H1 (cell line): ENCODE results near the gene ADAMTS14. TPM values are rescaled to one million over a fixed set of nuclear protein-coding genes. Genes with fewer than 3 reads are reported as not detected.

Source experiments
- CTCF ChIA-PET: fragments of 300-600 bp; sonication (Branson Sonifier 250); formaldehyde crosslinking; loops from one replicate; lab custom pipeline; 2021; ENCODE audit not compliant: partially characterized antibody; lab: Charles Lee
- POLR2A ChIA-PET: fragments of 300-600 bp; sonication (Branson Sonifier 250); formaldehyde crosslinking; loops from one replicate; lab custom pipeline; 2021; ENCODE audit warnings: inconsistent platforms; ENCODE audit not compliant: partially characterized antibody; lab: Charles Lee
- DNase-seq, 2 experiments: peaks; one replicate each; pipeline versions ENCODE4 v3.0.0 to v3.0.0-alpha.2; 2010 to 2022; ENCODE audit warnings: low spot score in 2 of 2, low read depth in 1 of 2, mixed read lengths in 1 of 2
- FAIRE-seq: peaks from 2 replicates; lab custom pipeline; 2011; peaks lifted over from hg19 to GRCh38; lab: Jason Lieb, UNC
- H2AFZ ChIP-seq: 2 replicates; pipeline ENCODE4 v1.8.1; 2012; ENCODE audit warnings: low read length, inconsistent platforms
- H2AK5ac ChIP-seq: 2 replicates; pipeline ENCODE4 v1.6.1; 2013; ENCODE audit warnings: low read depth, low read length
- H2BK120ac ChIP-seq: replicated peaks from 2 replicates; pipeline ENCODE3; 2013; ENCODE audit warnings: low read depth, low read length, inconsistent platforms
- H2BK12ac ChIP-seq: 2 replicates; pipeline ENCODE4 v1.6.1; 2013; ENCODE audit warnings: low read depth, low read length
- H2BK15ac ChIP-seq: 2 replicates; pipeline ENCODE4 v1.6.1; 2013; ENCODE audit warnings: low read length
- H2BK20ac ChIP-seq: 2 replicates; pipeline ENCODE4 v1.6.1; 2013; ENCODE audit warnings: low read length
- H2BK5ac ChIP-seq: 2 replicates; pipeline ENCODE4 v1.6.1; 2013; ENCODE audit warnings: low read depth, low read length
- H3K14ac ChIP-seq: 2 replicates; pipeline ENCODE4 v1.6.1; 2013; ENCODE audit warnings: inconsistent platforms; ENCODE audit not compliant: insufficient read length
- H3K18ac ChIP-seq: 2 replicates; pipeline ENCODE4 v1.6.1; 2013; ENCODE audit warnings: low read length; ENCODE audit errors: extremely low read depth
- H3K23ac ChIP-seq: 2 replicates; pipeline ENCODE4 v1.6.1; 2013; ENCODE audit warnings: inconsistent platforms; ENCODE audit not compliant: insufficient read length
- H3K23me2 ChIP-seq: 2 replicates; pipeline ENCODE4 v1.6.1; 2013; ENCODE audit warnings: low read depth, low read length
- H3K27ac ChIP-seq: 2 replicates; pipeline ENCODE4 v1.6.1; 2011; ENCODE audit warnings: low read depth, low read length, inconsistent platforms
- H3K27me3 ChIP-seq, 4 experiments: replicated peaks in 1 of 4; 1 replicate in 1 of 4; 2 replicates in 3 of 4; pipeline versions ENCODE4 v1.6.1 to v1.8.1; 2011 to 2013; ENCODE audit warnings: low read length in 3 of 4, mild to moderate bottlenecking in 3 of 4, inconsistent platforms in 2 of 4, mixed read lengths in 2 of 4, moderate library complexity in 1 of 4; ENCODE audit not compliant: control insufficient read depth in 3 of 4, insufficient read depth in 3 of 4; ENCODE audit errors: extremely low read depth in 1 of 4
- H3K36me3 ChIP-seq, 4 experiments: 2 replicates each; pipeline versions ENCODE4 v1.6.1 to v1.8.1; 2011 to 2013; ENCODE audit warnings: mild to moderate bottlenecking in 4 of 4, low read length in 3 of 4, moderate library complexity in 2 of 4, control low read depth in 1 of 4, inconsistent platforms in 1 of 4; ENCODE audit not compliant: insufficient read depth in 4 of 4, control insufficient read depth in 2 of 4
- H3K4ac ChIP-seq: replicated peaks from 2 replicates; pipeline ENCODE3; 2013; ENCODE audit warnings: low read length, low read depth, mixed read lengths, inconsistent platforms; ENCODE audit not compliant: insufficient read length
- H3K4me1 ChIP-seq, 4 experiments: replicated peaks in 1 of 4; 1 replicate in 1 of 4; 2 replicates in 3 of 4; pipeline versions ENCODE4 v1.6.1 to v1.8.1; 2011 to 2013; ENCODE audit warnings: low read length in 3 of 4, inconsistent platforms in 2 of 4, mixed read lengths in 1 of 4; ENCODE audit not compliant: insufficient read depth in 4 of 4, control insufficient read depth in 3 of 4
- H3K4me2 ChIP-seq, 2 experiments: 2 replicates each; pipeline versions ENCODE4 v1.6.1 to v1.8.1; 2011 to 2013; ENCODE audit warnings: low read depth in 2 of 2, low read length in 2 of 2, control low read depth in 1 of 2, inconsistent platforms in 1 of 2, mild to moderate bottlenecking in 1 of 2; ENCODE audit not compliant: insufficient read depth in 1 of 2
- H3K4me3 ChIP-seq, 4 experiments: fragments of 200-600, 300-600 bp in 1 of 4; sonication (generic), shearing (Covaris generic), sonication (Bioruptor Twin) in 1 of 4; 2 replicates each; pipeline versions ENCODE4 v1.5.1 to v1.8.1; 2011 to 2016; ENCODE audit warnings: low read length in 4 of 4, low read depth in 3 of 4, control low read depth in 2 of 4, inconsistent platforms in 2 of 4, mild to moderate bottlenecking in 2 of 4, mixed read lengths in 1 of 4, moderate library complexity in 1 of 4; ENCODE audit not compliant: insufficient read depth in 2 of 4; ENCODE audit errors: extremely low read depth in 1 of 4
- H3K56ac ChIP-seq: replicated peaks from 2 replicates; pipeline ENCODE3; 2013; ENCODE audit warnings: low read depth, mild to moderate bottlenecking, mixed read lengths, low read length, inconsistent platforms; ENCODE audit not compliant: insufficient read length
- H3K79me1 ChIP-seq: 2 replicates; pipeline ENCODE4 v1.6.1; 2013; ENCODE audit warnings: low read depth, low read length, control low read depth
- H3K79me2 ChIP-seq, 2 experiments: 2 replicates each; pipeline versions ENCODE4 v1.6.1 to v1.8.1; 2012 to 2013; ENCODE audit warnings: low read length in 2 of 2, mild to moderate bottlenecking in 2 of 2, inconsistent platforms in 1 of 2; ENCODE audit not compliant: insufficient read depth in 2 of 2, control insufficient read depth in 1 of 2
- H3K9ac ChIP-seq, 4 experiments: replicated peaks in 1 of 4; 1 replicate in 1 of 4; 2 replicates in 3 of 4; pipeline versions ENCODE4 v1.6.1 to v1.8.1; 2011 to 2013; ENCODE audit warnings: low read depth in 3 of 4, low read length in 3 of 4, control low read depth in 2 of 4, mild to moderate bottlenecking in 2 of 4, moderate library complexity in 2 of 4, inconsistent platforms in 1 of 4; ENCODE audit errors: extremely low read depth in 1 of 4
- H3K9me3 ChIP-seq, 2 experiments: 2 replicates each; pipeline versions ENCODE4 v1.6.1 to v1.8.1; 2012 to 2013; ENCODE audit warnings: mild to moderate bottlenecking in 2 of 2, moderate library complexity in 2 of 2, control low read depth in 1 of 2, inconsistent platforms in 1 of 2, low read depth in 1 of 2, low read length in 1 of 2, mixed read lengths in 1 of 2; ENCODE audit not compliant: insufficient read depth in 2 of 2
- H4K20me1 ChIP-seq, 2 experiments: replicated peaks in 1 of 2; 2 replicates each; pipeline versions ENCODE3 to v1.8.1; 2011 to 2013; ENCODE audit warnings: inconsistent platforms in 2 of 2, low read length in 2 of 2, mild to moderate bottlenecking in 1 of 2; ENCODE audit not compliant: insufficient read depth in 2 of 2, control insufficient read depth in 1 of 2
- H4K5ac ChIP-seq: 2 replicates; pipeline ENCODE4 v1.6.1; 2013; ENCODE audit warnings: low read length, low read depth, mixed read lengths, inconsistent platforms; ENCODE audit not compliant: insufficient read length
- H4K8ac ChIP-seq: 2 replicates; pipeline ENCODE4 v1.8.0; 2013; ENCODE audit warnings: mild to moderate bottlenecking, moderate library complexity, low read length, inconsistent platforms; ENCODE audit not compliant: insufficient read depth; ENCODE audit errors: extremely low read depth
- H4K91ac ChIP-seq: replicated peaks from 2 replicates; pipeline ENCODE3; 2013; ENCODE audit warnings: low read length, mixed read lengths, inconsistent platforms; ENCODE audit not compliant: insufficient read length
- ATF3 ChIP-seq: IDR thresholded peaks from 2 replicates; pipeline ENCODE4 v1.6.1; 2011; ENCODE audit warnings: low read depth, mild to moderate bottlenecking, low read length; ENCODE audit not compliant: insufficient read depth
- RAD21 ChIP-seq, 2 experiments: IDR thresholded peaks in 1 of 2; conservative IDR thresholded peaks in 1 of 2; 2 replicates each; pipeline ENCODE4 v1.6.1; 2011; ENCODE audit warnings: low read depth in 2 of 2, low read length in 2 of 2, improper control_type of control experiment in 1 of 2, inconsistent platforms in 1 of 2, mild to moderate bottlenecking in 1 of 2, moderate library complexity in 1 of 2
- RFX5 ChIP-seq: IDR thresholded peaks from 2 replicates; pipeline ENCODE4 v1.6.1; 2011; ENCODE audit warnings: low read depth, low read length, improper control_type of control experiment, borderline replicate concordance
- WGBS, 2 experiments: shearing (Covaris generic) in 1 of 2; methylation state at CpG; one replicate each; pipeline versions ENCODE4 v1.1.6 to v1.1.7; 2013 to 2015; ENCODE audit warnings: low lambda C conversion rate in 2 of 2, mixed read lengths in 2 of 2, inconsistent platforms in 1 of 2, low coverage in 1 of 2, missing lambda C conversion rate in 1 of 2; ENCODE audit not compliant: insufficient replicate concordance in 2 of 2, insufficient coverage in 1 of 2, insufficient read length in 1 of 2; ENCODE audit errors: extremely low coverage in 1 of 2, missing lambda C conversion rate in 1 of 2; 5-methylcytosine and 5-hydroxymethylcytosine counted together
- polyA plus RNA-seq, 7 experiments: library from polyadenylated mRNA; depleted of rRNA in 3 of 7; stranded (reverse) in 5 of 7; unstranded in 2 of 7; fragments of >200 nt in 5 of 7; fragments of 200-250 nt in 2 of 7; gene quantifications; 1 replicate in 5 of 7; 2 replicates in 1 of 7; 4 replicates in 1 of 7; pipeline versions ENCODE4 v1.2.1 to v1.2.3, GENCODE V29; 2011 to 2013; ENCODE audit warnings: missing spikeins in 2 of 7, mixed read lengths in 2 of 7
- total RNA-seq: library from RNA; stranded (reverse); fragmentation: NEBNext Ultra II Directional; extraction: Animal tissue kit (Norgen Biotek cat#: 25700); gene quantifications from 2 replicates; pipeline ENCODE4 v1.2.1, GENCODE V29; 2021

The ADAMTS14 gene
- total and polyA plus RNA-seq, 2 of the 8 experiments (the other 6 are each of a cell fraction or from before 2014, with no cell fraction given), result 2.0 to 2.3 TPM

GRCh38 chr10:70765794-70766594 lies 93.7 kb downstream of the ADAMTS14 start:
- ChIA-PET POLR2A (no interaction called here), CTCF (no interaction called here)
- Histone ChIP-seq H2BK20ac (no peak overlapping the region), H3K9ac (no peak overlapping the region), H2BK120ac (no peak overlapping the region), H3K4me2 (no peak overlapping the region), H4K20me1 (no peaks in the 10 kb centered on the region), H3K4me1 (peaks cover 0 to 7% (median 3%) of the 10 kb centered on the region in 4 experiments; a peak in 5 of 7 replicates), H3K27ac (no peak overlapping the region), H3K9me3 (peaks cover 9 to 12% of the 10 kb centered on the region in 2 experiments), H3K36me3 (no peaks in the 10 kb centered on the region), H4K91ac (no peak overlapping the region), H3K23ac (no peak overlapping the region), H3K18ac (no peak overlapping the region), H2BK15ac (no peak overlapping the region), H3K23me2 (no peaks in the 10 kb centered on the region), H2BK5ac (no peak overlapping the region), H3K79me1 (no peaks in the 10 kb centered on the region), H3K14ac (no peak overlapping the region), H3K4ac (no peak overlapping the region), H3K79me2 (no peaks in the 10 kb centered on the region), H4K8ac (no peak overlapping the region), H3K27me3 (no peaks in the 10 kb centered on the region), H2BK12ac (no peak overlapping the region), H2AK5ac (no peak overlapping the region), H2AFZ (no peak overlapping the region), H3K4me3 (no peak overlapping the region), H3K56ac (no peak overlapping the region), H4K5ac (no peak overlapping the region)
- 94% methylated on average over 8 of the region's 8 CpGs; no CpG with 5 or more reads in 1 of the 2 experiments for WGBS, 2 experiments
- no peak for DNase-seq
- no peak for FAIRE-seq
- no peak for TF ChIP-seq RFX5
- no peak for TF ChIP-seq RAD21 (IDR thresholded peaks at IDR 0.05 in 1 of 2, conservative IDR thresholded peaks at IDR 0.05 in 1 of 2; ENCODE audit: low read depth in 2 of 2, low read length in 2 of 2)
- TF ChIP-seq ATF3, result no peak
